ENCODE results near the gene MPZL3.

The MPZL3 gene

GRCh38 chr11:118232659-118233058, 19.5 kb downstream of the MPZL3 start:
- DNase-seq (ENCODE audit: low read depth in 1 of 2, low spot score in 1 of 2): no peak

DNA sequence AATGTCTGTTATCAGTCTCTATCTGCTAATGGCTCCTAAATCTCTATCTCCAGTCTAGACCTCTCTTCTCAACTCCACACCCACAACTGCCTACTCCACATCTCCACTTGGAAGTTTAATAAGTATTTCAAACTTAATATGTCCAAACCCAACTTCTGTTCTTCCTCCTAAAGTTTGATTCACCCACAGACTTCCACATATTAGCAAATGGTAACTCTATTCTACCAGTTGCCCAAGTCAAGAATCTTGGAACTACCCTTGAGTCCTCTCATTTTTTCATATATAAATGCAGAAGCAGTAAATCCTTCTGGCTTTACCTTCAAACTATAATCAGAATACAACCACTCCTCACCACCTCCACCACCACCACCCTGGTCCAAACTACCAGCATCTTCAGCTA, 20.7 kb downstream of the MPZL3 start:
- no peak for DNase-seq (ENCODE audit: low read depth in 1 of 2, low spot score in 1 of 2)

DNA sequence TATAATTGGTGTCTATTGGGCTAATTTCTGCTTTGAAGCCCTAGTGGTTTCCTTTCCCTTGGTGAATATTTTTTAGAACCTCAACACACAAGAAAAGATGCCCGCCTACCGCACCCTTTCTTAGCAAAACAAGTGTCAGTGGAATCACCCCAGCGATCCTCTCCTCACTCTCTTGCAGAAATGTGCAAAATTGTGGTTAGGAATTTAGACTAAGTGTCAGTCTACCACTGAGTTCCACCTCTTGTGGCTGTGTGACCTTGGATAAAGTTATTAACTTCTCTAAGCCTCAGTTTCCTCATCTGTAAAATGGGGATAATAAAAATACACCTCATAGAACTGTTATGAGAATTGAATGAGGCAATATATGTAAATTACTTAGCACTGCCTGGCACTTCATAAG, 22.1 kb downstream of the MPZL3 start:
- no peak for DNase-seq (ENCODE audit: low read depth in 1 of 2, low spot score in 1 of 2)

GRCh38 chr11:118229274-118229847, 22.8 kb downstream of the MPZL3 start:
- no peak for DNase-seq (ENCODE audit: low read depth in 1 of 2, low spot score in 1 of 2)

DNA sequence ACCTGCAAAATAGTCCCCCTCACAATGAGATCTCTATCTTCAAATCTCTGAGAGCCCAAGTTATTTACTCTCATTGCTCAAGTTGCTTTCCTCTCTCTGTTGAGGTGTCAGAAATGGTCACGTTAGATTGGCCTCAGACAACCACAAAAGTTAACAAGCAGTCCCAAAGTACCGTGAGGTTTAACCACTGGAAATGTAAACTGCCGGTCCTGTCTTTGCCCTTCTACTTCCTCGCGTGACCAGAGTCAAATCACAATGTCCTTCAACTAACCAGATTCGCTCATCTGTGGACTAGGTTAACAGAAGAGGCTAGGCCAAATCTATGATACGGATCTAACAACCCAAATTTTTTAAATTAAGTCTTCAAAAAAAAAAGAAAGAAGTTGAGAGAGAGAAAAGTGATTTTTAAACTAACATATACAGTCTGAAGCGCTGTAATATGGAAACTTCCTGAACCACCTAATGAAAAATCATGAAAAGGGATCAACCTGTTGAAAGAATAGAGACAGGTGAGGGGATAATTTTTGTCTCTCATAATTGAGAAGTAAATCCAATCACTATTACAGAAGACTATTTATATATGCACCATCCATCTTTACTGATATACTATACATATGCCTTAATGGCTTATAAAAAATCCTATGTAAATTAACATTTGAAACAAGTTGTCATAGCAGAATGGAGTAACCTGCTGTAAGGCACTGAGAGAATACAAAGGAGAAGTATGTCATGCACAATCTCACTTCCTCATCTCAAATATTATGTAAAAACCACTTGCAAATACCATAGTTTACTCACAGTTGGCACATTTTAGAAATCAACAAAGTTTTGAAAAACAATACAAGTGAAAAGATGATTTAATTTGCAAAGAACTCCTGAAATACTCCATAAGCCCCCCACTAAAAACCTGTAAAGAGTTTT, 24.0 kb downstream of the MPZL3 start:
- no peak for DNase-seq (ENCODE audit: low read depth in 1 of 2, low spot score in 1 of 2)

DNA sequence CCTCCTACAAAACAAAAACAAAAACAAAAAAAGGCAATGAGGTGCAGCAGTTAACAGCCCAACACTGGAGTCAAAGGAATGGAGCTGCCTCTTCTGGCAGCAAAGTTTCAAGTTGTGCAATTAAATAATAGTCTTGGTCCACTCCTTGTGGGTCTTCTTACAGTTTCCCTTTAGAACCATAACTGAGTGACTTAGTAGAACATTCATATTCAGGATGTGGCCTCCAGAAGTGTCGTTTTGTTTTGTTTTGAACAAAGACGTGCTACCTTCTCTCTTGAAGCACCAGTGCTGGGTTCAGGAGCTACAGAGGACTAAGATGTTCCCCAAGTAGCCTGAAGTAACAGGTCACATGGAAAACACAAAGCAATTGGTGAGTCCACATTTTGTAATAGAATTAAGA, 25.4 kb downstream of the MPZL3 start:
- no peak for DNase-seq (ENCODE audit: low read depth in 1 of 2, low spot score in 1 of 2)

- DNase-seq (ENCODE audit: low read depth in 1 of 2, low spot score in 1 of 2): no peak
Observed at GRCh38 chr11:118226296-118226695, 25.9 kb downstream of the MPZL3 start.

GRCh38 chr11:118224511-118225188, 27.5 kb downstream of the MPZL3 start, which contains the start of gene JAML:
Gene JAML, minus strand, starts transcription at chr11:118225011. Its CDS starts 10,145 bp downstream, at chr11:118214866.
- DNase-seq (ENCODE audit: low read depth in 1 of 2, low spot score in 1 of 2): peak in 1 of 2 donors; percentile 35

- DNase-seq (ENCODE audit: low read depth in 1 of 2, low spot score in 1 of 2): no peak
Observed at GRCh38 chr11:118223992-118224391, 28.2 kb downstream of the MPZL3 start.

- DNase-seq (ENCODE audit: low read depth in 1 of 2, low spot score in 1 of 2): no peak
Observed at GRCh38 chr11:118223570-118223969, 28.6 kb downstream of the MPZL3 start.

- no peak for DNase-seq (ENCODE audit: low read depth in 1 of 2, low spot score in 1 of 2)
Observed at GRCh38 chr11:118222437-118222836, 29.7 kb downstream of the MPZL3 start.

DNA sequence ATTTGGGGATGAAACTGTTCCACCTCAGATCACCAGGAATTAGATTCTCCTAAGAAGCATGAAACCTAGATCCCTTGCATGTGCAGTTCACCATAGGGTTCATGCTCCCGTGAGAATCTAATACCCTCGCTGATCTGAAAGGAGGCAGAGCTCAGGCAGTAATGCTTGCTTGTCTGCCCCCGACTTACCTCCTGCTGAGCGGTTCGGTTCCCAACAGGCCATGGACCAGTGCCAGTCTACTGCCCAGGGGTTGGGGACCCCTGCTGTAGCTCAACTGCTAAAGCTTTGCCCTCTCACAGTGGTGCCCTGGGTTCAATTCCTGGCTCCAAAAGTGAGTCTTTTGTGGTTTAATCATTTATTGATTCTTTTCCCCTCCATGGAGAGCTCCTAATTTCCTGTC, 30.7 kb downstream of the MPZL3 start:
- DNase-seq (ENCODE audit: low read depth in 1 of 2, low spot score in 1 of 2): no peak

DNA sequence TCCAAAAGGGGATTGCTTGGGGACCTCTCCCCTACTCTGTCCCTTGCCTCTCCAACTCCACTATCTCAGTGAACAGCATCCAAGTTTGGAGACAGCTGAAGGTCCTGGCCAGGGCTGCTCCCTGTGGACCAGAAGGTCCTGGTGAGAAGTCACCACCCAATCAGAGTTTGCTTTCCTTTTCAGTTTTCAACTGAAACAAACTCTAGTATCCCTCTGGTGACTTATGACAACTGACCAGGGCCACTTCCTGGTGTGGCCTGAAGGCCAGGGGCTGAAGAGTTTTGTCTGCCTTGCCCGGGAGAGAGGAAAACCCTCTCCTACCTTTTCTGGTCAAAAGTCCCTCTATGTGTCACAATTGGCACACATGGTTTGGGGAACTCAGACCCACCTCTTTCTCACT, 32.4 kb downstream of the MPZL3 start:
- DNase-seq (ENCODE audit: low read depth in 1 of 2, low spot score in 1 of 2): no peak

DNA sequence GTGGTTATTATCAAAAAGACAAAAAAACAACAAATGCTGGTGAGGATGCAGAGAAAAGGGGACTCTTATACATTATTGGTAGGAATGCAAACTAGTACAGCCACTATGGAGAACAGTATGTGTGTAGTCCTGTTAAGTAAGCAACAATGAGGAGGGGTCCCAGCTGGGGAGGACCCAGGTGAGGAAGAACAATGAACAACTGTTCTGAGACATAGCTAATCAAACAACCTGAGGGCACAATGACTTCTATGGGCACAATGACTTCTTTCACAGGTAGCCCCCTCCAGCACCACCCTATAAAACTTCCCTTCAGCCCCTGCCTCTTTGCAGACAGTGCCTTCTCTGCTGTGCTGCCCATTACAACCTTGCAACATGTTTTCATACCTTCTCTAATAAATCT, 32.9 kb downstream of the MPZL3 start:
- no peak for DNase-seq (ENCODE audit: low read depth in 1 of 2, low spot score in 1 of 2)

DNA sequence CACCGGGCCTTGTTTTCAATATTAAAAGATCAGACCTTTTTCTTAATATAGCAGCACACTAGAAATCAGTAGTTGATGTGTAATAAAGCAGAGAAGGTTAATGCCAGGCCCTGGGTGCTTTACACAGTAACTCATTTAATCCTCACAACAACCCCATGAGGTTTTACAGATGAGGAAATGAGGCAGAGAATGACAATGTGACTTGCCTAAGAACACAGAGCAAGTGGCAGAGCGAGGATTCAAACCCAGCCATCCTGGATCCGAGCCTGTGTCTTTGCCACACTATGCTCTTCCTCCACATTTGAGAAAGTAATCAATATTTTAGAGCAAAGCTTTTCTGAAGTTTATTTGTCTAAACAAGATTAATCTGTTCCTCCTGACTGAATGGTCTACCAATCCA, 34.6 kb downstream of the MPZL3 start:
- no peak for DNase-seq (ENCODE audit: low read depth in 1 of 2, low spot score in 1 of 2)

GRCh38 chr11:118216621-118217481, 35.3 kb downstream of the MPZL3 start:
- no peak for DNase-seq (ENCODE audit: low read depth in 1 of 2, low spot score in 1 of 2)

DNA sequence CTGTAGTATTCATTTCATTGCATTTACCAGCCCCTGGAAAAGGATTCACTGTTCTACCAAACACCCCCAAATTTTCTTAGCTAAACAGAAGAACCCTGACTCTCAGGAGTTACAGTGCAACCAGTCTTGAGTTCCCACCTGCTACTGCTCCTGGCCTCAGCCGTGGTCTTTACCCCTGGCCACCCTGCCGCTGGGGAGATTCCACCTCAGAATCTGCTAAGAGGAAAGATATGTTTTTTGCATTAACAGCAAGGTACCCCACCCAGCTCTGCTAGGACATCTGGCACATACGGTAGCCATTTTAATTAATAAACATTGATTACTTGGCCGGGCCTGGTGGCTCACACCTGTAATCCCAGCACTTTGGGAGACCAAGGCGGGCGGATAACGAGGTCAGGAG, 36.4 kb downstream of the MPZL3 start:
- no peak for DNase-seq (ENCODE audit: low read depth in 1 of 2, low spot score in 1 of 2)

- DNase-seq (ENCODE audit: low read depth in 1 of 2, low spot score in 1 of 2): no peak
Observed at GRCh38 chr11:118215262-118215661, 36.9 kb downstream of the MPZL3 start.

DNA sequence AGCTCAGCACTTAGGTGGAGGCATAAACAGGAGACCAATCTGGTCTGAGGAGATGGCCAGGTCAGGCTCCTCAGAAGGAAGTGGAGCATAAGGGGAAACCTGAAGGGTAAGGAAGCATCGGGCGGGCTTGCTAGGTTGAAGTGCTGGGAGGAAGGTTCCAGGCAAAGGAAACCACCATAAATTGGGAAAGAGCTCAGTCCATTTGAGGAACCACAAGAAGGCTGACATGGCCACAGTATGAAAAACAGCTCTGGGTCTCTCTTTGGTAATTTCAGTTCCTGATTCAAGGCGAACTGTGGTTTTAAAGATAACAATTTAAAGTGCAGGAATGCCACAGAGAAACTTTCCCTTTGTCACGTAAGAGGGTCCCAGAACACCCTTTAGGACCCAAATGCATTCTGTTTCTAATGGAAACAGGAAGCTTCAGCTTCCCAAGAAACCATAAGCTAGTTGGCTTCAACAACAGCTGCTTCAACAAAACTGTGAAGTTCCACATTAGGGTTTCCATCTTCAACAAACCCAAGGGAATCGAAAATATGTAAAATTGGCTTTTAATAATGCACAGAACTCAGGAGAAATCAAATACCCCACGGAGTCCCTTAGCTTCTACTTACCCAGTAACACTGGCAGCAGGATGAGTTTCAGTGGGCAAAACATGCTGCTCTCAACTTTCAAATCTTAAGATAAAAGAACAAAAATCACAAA, 37.8 kb downstream of the MPZL3 start:
- no peak for DNase-seq (ENCODE audit: low read depth in 1 of 2, low spot score in 1 of 2)

GRCh38 chr11:118213781-118214180, 38.4 kb downstream of the MPZL3 start:
- DNase-seq (ENCODE audit: low read depth in 1 of 2, low spot score in 1 of 2): no peak

Data from stimulated activated CD4-positive, alpha-beta T cell treated with anti-CD3 and anti-CD28 coated beads, Interleukin-15, amount 100 ng/mL, for 1 hour (primary cell).